GM21529 (cell line): ENCODE data around the gene SMAP1.

ENCODE experiments used
- ATAC-seq: cut with Tn5 transposase; IDR thresholded peaks from one replicate; pipeline ENCODE4 v1.9.1; 2021; ENCODE audit not compliant: unreplicated experiment

SMAP1 gene

DNA sequence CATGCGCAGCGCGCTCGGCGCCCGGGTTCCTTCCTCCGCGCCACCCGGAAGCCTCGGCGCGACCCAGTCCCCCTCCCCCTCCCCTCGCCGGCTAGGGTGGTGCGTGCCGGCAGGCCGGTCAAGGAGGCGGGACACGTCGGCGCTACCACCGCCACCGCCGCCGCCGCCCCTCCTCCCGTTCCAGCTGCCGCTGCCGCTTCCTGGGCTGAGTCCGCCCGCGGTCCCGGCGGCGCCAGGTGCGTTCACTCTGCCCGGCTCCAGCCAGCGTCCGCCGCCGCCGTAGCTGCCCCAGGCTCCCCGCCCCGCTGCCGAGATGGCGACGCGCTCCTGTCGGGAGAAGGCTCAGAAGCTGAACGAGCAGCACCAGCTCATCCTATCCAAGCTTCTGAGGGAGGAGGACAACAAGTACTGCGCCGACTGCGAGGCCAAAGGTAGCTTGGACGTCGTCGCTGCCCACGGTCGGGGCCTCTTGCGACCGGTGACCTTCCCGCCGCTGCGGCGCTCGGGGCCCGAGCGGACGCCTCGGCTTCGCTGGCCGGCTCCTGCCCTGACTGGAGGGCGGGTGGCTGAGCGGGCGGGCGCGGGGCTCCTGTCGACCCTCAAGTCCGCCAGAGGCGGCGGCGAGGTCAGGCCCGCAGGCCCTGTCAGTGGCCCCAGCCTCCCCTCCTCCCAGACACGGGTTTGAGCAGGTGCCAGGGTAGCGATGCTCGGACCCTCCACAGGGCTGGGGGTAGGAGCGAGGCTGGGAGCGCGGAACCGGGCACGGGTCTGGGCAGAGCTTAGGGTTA, at the start of gene SMAP1:
TSS of gene SMAP1 (plus strand) at position 173 of the 788 bp plus-strand sequence. CDS start at position 314, 141 bp downstream.
- ATAC-seq, result peak; percentile 85

DNA sequence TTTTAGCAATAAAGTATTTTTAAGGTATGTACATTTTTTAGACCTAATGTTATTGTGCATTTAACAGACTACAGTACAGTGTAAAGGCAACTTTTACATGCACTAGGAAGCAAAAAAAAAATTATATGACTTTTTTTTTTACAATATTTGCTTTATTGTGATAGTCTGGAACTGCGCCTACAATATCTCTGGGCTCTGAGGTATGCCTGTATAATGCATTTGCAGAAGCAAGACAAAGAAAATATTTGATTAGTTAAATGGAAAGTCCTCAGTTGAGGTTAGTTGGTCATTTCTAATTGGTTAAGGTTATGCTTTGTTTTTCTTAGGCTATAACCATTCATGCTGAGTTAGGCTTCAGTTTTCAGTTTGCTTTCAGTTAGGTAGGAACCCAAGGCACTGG, 46.9 kb upstream of the SMAP1 start:
- no peak for ATAC-seq

DNA sequence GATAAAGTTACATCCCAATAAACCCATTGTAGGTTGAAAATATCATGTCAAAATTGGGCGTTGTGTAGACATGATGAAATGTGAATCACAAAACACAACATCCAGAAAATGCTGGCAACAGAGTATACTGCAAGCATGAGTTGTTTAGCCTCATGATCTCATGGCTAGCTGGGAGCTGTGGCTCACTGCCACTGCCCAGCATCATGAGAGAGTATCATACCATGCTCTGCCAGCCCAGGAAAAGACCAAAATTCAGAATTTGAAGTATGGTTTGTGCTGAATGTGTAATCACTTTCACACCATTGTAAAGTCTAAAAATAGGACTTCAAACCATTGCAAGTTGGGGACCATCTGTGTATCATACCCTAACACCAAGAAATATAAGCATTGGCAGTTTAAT, 45.2 kb upstream of the SMAP1 start:
- ATAC-seq, result no peak

DNA sequence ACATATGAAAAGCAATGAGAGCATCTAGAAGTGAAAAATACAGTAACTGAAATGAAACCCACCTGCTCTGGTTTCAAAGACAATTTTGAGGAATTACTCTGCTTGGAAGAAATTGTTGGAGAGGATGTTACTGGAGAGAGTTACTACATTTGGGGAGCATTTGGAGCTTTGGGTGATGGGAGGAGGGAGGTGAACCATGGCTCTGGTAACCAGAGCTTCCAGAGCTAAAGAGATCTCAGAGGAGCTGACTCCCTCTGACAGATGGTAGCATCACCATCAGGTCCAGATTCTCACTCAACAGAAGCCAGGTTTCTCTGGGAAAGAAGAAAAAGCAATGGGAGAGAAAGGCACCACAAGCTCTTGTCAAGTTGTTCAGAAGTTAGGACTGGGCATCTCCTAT, 42.2 kb upstream of the SMAP1 start:
- ATAC-seq, result no peak

DNA sequence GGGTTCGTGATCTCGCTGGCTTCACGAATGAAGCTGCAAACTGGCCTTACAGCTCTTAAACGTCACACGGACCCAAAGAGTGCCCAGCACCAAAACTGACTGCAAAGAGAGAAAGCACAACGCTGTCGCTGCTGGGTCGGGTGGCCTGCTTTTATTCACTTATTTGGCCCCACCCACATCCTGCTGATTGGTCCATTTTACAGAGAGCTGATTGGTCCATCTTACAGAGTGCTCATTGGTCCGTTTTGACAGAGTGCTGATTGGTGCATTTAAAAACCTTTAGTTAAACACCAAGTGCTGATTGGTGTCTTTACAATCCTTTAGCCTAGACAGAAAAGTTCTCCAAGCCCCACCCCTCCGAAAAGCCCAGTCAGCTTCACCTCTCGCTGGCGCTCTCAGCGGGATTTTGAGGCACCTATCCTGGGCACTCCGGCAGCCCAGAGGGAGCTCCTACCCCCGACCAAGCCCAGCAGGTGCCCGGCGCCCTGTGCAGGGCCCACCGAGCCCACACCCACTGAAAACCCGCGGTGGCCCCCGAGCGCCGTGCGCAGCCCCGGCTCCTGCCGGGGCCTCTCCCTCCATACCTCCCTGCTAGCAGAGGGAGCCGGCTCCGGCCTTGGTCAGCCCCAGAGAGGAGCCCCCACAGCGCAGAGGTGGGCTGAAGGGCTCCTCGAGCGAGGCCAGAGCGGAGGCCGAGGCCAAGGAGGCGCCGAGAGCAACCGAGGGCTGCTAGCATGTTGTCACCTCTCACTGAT, 40.0 kb upstream of the SMAP1 start:
- no peak for ATAC-seq

DNA sequence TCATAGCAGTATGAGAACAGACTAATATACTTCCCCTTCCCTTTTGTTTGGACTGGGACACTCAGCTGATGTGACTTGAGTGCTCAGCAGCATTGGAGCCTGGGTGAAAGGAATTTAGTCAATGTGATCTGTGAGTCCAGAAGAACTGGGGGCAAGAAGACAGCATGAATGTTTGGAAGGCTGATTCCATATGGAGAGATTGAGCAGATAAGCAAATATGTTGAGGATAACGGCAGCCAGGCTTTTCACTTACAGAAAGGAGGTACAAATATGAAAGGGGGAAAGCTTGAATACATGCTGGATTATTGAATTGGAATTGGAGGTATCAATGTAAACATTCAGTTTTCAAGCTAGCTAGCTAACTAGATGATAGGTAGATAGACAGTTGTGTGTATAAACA, 37.8 kb upstream of the SMAP1 start:
- no peak for ATAC-seq

DNA sequence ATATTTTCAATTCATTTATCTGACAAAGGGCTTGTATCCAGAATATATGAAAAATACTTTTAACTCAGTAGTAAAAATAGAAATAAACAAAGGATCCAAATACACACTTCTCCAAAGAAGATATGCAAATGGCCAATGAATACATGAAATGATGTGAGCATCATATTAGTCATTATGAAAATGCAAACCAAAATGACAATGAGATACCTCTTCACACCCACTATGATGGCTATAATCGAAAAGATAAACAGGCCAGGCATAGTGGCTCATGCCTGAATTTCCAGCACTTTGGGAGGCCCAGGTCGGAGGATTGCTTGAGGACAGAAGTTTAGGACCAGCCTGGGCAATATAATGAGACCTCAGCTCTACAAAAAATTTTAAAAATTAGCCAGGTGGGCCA, 33.8 kb upstream of the SMAP1 start:
- no peak for ATAC-seq

DNA sequence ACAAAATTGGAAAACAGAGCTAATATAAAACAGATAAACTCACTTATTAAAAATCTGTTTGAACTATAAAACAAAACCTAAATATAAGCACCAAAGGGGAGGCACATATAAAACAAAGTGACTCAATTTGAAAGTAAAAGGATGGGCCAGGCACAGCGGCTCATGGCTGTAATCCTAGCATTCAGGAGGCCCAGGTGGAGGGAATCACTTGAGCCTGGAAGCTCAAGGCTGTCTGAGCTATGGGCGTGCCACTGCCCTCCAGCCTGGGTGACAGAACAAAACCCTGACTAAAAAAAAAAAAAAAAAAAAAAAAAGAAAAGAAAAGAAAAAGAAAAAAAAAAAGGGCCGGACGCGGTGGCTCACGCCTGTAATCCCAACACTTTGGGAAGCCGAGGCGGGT, 31.1 kb upstream of the SMAP1 start:
- no peak for ATAC-seq

DNA sequence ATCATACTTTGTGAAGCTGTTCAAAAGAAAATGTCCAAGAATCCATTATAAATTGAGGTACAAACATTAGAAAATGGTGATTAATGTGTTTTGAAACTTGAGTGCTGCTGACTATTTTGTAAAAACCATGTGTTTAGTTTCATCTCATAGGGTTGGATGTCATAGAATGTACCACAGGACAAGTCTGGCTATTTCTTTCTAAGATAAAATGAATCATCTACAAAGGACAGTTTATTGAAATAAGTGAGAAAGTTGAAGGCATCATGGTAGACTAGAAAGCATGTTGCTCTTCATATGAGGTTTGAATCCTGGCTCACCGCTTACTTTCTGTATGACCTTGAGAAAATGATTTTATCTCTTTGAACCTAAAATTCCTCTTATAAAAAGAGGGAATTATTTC, 29.2 kb upstream of the SMAP1 start:
- no peak for ATAC-seq

DNA sequence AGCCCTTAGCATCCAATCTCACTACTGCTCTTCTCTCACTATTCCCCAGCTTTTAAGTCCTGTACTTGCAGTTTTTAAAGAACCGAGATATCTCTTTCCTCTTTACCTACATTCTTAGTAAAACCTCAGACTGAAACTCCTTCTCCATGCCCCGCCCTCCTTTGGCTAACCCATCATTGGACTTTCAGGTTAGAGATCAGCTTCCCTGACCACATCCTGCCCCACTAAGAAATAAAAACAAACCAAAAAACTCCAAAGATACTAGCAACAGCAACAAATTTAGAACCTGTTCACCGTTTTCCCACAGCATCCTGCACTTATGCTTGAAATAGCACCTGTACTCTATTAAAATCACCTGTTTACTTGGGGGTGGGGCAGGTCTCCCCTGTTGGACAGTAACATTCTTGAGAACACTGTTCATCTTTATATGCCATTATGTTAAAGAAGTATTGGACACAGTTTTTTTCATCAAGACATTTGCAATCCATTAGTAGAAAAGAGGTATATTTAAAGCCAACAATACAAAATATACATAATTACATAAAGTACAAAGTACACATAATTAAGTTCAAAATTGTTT, 16.3 kb upstream of the SMAP1 start:
- peak; percentile 91 for ATAC-seq

DNA sequence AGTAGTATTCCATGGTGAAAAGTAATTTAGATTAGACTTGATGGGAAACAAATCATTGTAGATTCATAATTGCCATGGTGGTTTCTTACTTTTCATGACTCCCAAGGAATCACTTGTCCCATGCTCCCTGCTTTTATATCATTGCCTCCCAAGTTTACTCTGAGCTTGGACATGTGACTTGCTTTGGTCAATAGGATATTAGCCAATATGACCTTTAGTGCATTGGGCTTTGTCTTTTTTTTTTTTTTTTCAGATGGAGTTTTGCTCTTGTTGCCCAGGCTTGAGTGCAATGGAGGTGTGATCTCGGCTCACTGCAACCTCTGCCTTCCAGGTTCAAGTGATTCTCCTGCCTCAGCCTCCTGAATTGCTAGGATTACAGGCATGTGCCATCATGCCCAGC, 15.5 kb upstream of the SMAP1 start:
- ATAC-seq, result no peak

DNA sequence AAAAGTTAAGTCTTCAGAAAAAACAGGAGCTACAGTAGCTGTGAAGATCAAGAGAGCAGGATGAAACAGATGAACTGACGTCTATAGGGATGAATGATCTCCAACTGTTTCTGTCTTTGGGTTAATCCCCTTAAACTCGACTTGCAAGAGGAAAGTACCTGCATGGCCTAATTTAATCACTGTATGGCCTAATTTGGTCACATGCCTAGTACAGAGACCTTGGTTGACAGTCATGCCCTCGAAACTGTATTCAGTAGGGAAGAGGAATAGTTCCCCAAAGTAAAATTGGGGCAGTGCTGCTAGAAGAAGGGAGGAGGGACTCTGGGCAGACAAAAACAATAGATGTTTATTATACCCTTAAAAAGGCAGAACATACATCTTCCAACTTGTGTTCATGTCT, 10.0 kb upstream of the SMAP1 start:
- no peak for ATAC-seq

DNA sequence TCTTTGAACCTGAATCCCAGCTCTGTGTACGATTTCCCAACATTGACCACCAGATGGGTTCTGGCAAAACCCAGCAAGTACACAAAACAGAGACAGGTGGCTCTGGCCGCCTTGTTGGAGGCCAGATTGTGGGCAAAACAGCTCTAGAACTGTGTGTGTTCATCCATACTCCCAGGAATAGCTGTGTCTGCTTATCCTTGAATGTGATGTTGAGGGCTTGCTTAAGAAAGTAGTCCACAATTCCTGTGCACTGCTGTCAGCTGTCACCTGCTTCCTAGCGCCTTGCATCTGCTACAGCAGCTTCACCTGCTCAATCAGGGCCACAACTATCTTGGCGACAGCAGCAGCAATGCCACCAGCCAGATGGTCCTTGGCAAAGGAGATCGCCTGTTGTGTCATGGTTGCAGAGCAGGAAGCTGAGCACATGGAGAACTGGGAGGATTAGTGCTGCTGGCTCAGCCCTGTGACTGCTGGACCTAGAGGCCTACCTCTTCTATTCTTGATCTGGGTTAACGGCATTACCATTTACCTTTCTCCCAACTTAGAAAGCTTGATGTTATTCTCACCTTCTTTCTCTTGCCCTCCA, 3.7 kb upstream of the SMAP1 start:
- no peak for ATAC-seq

DNA sequence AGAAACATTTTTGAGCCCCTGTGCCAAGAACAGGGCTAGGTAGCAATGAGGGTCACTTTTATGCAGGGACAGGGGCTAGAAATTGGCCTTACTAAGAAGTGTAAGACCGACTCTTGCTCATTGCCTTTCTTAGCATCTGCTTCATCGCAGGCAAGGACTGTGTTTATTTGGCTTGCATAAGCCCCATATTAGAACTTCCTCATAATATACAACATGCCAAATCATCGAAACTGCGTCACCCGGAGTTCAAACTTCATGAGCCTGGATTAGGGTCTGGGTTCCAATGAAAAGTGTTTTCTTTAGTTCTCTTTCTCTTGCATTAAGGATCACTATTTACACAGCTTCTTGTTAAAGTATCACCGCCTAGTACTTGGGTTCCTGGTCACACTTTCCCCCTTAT, 977 bp upstream of the SMAP1 start:
- no peak for ATAC-seq

DNA sequence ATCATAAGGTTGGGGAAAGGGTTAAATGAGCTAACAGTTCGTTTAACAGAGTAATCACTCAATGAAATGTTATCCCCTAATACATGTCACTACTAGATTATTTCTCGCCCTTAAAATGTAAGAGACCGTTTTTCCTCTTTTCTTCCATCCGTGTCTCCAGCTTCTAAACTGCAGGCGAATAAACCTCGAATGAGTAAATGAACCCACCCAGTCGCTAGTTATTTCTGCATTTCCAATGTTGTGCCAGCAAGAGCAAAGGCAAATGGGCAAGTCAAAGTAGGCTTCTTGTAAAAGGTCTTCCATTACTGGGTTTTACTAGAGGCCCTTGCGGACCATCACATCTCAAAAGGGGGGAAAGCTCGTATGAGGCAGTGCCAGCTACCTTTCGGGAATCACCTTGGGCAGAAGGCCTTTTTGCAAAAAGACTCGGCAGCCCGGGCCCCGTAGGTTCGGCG, 400 bp upstream of the SMAP1 start:
- peak; percentile 1 for ATAC-seq

DNA sequence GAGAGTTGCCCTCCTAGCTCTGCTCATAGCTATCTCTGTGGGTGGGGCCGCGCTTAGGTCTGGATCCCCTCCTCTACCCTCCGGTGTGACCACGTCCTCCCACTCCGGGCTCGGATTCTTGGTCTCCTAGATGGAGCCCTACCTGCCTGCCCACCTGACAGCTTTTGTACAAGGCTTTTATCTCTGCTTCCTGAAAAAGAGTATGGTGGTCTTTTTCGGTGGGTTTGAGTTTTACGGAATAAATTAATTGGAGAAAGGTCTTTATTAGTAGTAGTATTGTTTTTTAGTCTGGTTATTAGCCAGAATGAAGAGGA, 773 bp downstream of the SMAP1 start:
- peak; percentile 73 for ATAC-seq

DNA sequence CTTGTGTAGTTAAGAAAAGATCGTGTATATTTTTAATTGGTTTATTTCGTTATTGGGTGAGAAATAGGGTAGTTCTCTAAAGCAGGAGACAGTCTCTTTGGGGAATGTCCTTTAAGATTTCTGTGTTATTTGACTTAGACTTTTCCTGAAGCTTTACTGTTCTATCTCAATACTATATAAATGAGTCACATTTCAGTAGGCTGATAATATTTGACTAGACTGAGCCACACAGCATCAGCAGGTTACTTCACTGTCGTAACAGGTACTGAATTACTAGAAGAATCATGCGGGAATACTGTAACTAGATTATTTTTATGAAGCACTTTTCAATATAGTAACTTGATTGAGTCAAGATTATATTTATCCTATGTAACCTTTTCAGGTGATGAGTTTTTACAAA, 1.4 kb downstream of the SMAP1 start:
- no peak for ATAC-seq

DNA sequence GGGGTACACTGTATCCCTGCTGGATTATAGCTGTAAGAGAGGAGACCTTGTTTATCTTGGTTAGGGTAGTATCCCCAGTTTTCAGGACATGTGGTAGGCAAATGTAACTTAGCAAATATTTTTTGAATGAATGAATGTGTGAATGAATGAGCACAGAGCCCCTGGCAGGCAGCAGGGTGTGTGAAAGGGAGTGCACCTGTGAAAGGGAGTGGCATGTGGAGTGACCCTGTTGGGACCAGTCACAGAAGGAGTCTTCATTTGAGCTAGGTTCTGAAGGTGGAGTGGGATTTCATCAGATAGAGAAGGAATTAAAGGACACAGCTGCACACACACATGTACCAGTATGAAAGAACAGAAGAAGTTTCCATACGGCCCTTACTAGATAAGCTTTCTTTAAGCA, 4.9 kb downstream of the SMAP1 start:
- ATAC-seq, result no peak

DNA sequence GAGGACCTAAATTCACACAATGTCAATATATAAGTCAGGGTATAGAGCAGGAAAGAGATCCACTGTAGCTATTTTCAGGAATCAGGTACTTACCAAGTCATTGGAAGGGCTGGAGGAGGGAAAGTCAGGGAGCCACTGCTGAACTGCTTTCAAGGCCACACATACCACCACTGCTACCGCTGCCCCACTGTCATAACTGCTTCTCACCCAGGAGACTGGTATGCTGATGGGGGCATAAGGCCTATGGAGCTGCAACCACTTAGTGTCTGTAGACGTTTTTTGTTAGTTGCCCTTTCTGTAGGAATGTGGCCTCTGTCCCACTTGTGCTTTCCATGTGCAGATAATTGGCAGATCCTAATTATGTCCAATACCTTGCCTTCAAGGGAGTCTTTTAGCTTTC, 5.4 kb downstream of the SMAP1 start:
- no peak for ATAC-seq

DNA sequence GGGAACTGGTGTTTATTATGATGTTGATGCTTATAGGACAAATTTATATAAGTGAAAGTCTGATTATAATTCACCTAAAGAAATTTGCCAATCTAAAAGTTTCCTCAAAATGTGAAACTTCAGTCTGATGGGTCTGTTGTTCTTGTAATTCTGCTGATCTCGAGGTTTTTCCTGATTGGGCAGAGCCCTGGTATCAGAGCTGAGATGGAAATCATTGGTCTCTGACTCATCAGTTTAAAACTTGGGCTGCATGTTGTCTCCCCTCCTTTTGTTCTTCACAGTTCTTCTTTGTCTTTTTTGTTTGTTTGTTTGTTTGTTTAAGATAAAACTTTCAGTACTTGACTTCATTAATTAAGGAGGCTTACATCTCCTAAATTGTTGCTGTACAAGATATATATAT, 5.9 kb downstream of the SMAP1 start:
- ATAC-seq, result no peak

DNA sequence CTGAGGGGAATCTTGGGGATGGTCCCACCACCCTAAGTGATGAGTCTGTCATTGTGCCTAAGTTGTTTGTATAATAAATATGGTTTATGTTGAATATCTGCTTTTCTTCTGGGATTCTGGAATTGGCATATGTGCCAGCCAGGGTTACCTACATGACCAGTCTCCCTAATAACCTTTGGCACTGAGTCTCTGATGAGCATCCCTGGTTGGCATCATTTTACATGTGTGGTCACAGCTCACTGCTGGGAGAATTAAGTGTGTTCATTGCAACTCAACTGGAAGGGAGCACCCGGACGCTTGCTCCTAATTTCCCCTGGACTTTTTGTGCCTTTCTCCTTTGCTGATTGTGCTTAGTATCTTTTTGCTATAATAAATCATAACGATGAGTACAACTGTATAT, 8.1 kb downstream of the SMAP1 start:
- ATAC-seq, result no peak

DNA sequence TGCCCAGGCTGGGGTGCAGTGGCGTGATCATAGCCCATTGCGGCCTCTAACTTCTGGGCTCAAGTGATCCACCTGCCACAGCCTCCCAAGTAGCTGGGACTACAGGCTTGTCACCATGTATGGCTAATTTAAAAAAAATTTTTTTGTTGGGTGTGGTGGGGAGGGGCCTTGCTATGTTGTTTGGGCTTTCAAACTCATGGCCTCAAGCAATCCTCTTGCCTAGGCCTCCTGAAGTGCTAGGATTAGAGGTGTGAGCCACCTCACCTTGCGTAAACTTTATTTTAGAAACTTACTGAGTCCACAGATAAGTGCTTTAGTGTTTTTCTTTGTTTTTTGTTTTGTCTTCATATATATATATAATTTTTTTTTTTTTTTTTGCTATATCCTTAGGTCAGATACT, 9.1 kb downstream of the SMAP1 start:
- no peak for ATAC-seq
